SK-N-SH treated with all-trans-retinoic acid at 6 μM for 48 hours (cell line): Measurements from ENCODE around the gene ARMH4.
A peak's percentile ranks its signal among the peaks of the same experiment; 100 is the strongest.

Source experiments
- ATAC-seq: fragments of 200-7000 bp; cut with Tn5 transposase; 3 replicates; pipeline ENCODE4 v1.9.1; 2020; ENCODE audit warnings: mild to moderate bottlenecking, moderate library complexity
- ARNTL ChIP-seq: fragments of 450-650 bp; formaldehyde crosslinking; IDR thresholded peaks from 2 replicates; pipeline ENCODE4 v1.5.0; 2020; ENCODE audit warnings: low read depth, mild to moderate bottlenecking, moderate library complexity, borderline replicate concordance
- BACH2 ChIP-seq: fragments of 250-450 bp; sonication (Bioruptor Pico); IDR thresholded peaks from 2 replicates; pipeline ENCODE4 v1.9.0; 2021; ENCODE audit warnings: mild to moderate bottlenecking, borderline replicate concordance
- CSDC2 ChIP-seq: fragments of 250-450 bp; sonication (Bioruptor Pico); IDR thresholded peaks from 2 replicates; pipeline ENCODE4 v1.5.0; 2020; ENCODE audit warnings: mild to moderate bottlenecking, moderate library complexity
- ESRRG ChIP-seq: fragments of 250-450 bp; sonication (Bioruptor Pico); IDR thresholded peaks from 2 replicates; pipeline ENCODE4 v1.6.1; 2021; ENCODE audit warnings: mild to moderate bottlenecking
- GLIS3 ChIP-seq: fragments of 250-450 bp; sonication (Bioruptor Pico); IDR thresholded peaks from 2 replicates; pipeline ENCODE4 v1.5.0; 2020; ENCODE audit warnings: mild to moderate bottlenecking, moderate library complexity
- ISL1 ChIP-seq: fragments of 250-450 bp; sonication (Bioruptor Pico); IDR thresholded peaks from 2 replicates; pipeline ENCODE4 v2.1.2; 2022; ENCODE audit warnings: mild to moderate bottlenecking, moderate library complexity
- OSR1 ChIP-seq: fragments of 250-450 bp; sonication (Bioruptor Pico); IDR thresholded peaks from 2 replicates; pipeline ENCODE4 v1.8.0; 2022; ENCODE audit warnings: moderate library complexity, mild to moderate bottlenecking, inconsistent platforms
- PATZ1 ChIP-seq: fragments of 250-450 bp; sonication (Bioruptor Pico); IDR thresholded peaks from 2 replicates; pipeline ENCODE4 v1.8.0; 2020; ENCODE audit warnings: mild to moderate bottlenecking, moderate library complexity, borderline replicate concordance
- PPARA ChIP-seq: fragments of 250-450 bp; sonication (Bioruptor Pico); IDR thresholded peaks from 2 replicates; pipeline ENCODE4 v1.5.0; 2020; ENCODE audit warnings: mild to moderate bottlenecking, borderline replicate concordance
- SNAI2 ChIP-seq: fragments of 250-450 bp; sonication (Bioruptor Pico); IDR thresholded peaks from 2 replicates; pipeline ENCODE4 v1.5.0; 2020; ENCODE audit warnings: mild to moderate bottlenecking, moderate library complexity
- TCF4 ChIP-seq: fragments of 250-450 bp; sonication (Bioruptor Pico); IDR thresholded peaks from 2 replicates; pipeline ENCODE4 v1.8.0; 2021; ENCODE audit warnings: mild to moderate bottlenecking, moderate library complexity, borderline replicate concordance
- TOX ChIP-seq: fragments of 250-450 bp; sonication (Bioruptor Pico); IDR thresholded peaks from 2 replicates; pipeline ENCODE4 v1.8.0; 2021; ENCODE audit warnings: mild to moderate bottlenecking, moderate library complexity, borderline replicate concordance
- ZC3H10 ChIP-seq: fragments of 250-450 bp; sonication (Bioruptor Pico); IDR thresholded peaks from 2 replicates; pipeline ENCODE4 v1.5.1; 2021; ENCODE audit warnings: mild to moderate bottlenecking, moderate library complexity
- ZFP3 ChIP-seq: fragments of 250-450 bp; sonication (Bioruptor Pico); IDR thresholded peaks from 2 replicates; pipeline ENCODE4 v1.5.0; 2020; ENCODE audit warnings: mild to moderate bottlenecking, moderate library complexity
- ZFP30 ChIP-seq: fragments of 450-650 bp; formaldehyde crosslinking; IDR thresholded peaks from 2 replicates; pipeline ENCODE4 v1.5.0; 2022; ENCODE audit warnings: mild to moderate bottlenecking, moderate library complexity
- ZNF565 ChIP-seq: fragments of 450-650 bp; formaldehyde crosslinking; conservative IDR thresholded peaks from 2 replicates; pipeline ENCODE4 v1.5.0; 2020; ENCODE audit warnings: low read depth, mild to moderate bottlenecking, moderate library complexity
- ZNF70 ChIP-seq: fragments of 450-650 bp; formaldehyde crosslinking; IDR thresholded peaks from 2 replicates; pipeline ENCODE4 v1.5.0; 2020; ENCODE audit warnings: mild to moderate bottlenecking, moderate library complexity
- ZNF8 ChIP-seq: fragments of 450-650 bp; formaldehyde crosslinking; IDR thresholded peaks from 2 replicates; pipeline ENCODE4 v1.5.0; 2020; ENCODE audit warnings: mild to moderate bottlenecking, moderate library complexity
- TF ChIP-seq, protein P1 (sequence below): fragments of 250-450 bp; sonication (Bioruptor Pico); IDR thresholded peaks from 2 replicates; pipeline ENCODE4 v1.5.1; 2020; ENCODE audit warnings: low read depth, mild to moderate bottlenecking, moderate library complexity
- TF ChIP-seq, protein P2 (sequence below): fragments of 250-450 bp; sonication (Bioruptor Pico); IDR thresholded peaks from 2 replicates; pipeline ENCODE4 v1.5.1; 2021; ENCODE audit warnings: mild to moderate bottlenecking, moderate library complexity
- TF ChIP-seq, protein P3 (sequence below): fragments of 250-450 bp; sonication (Bioruptor Pico); IDR thresholded peaks from 2 replicates; pipeline ENCODE4 v1.5.0; 2020; ENCODE audit warnings: mild to moderate bottlenecking, moderate library complexity

Gene ARMH4

GRCh38 chr14:58152014-58152857 lies at the start of gene ARMH4:
Gene ARMH4 (minus strand): TSS chr14:58152213. CDS start chr14:58139358, 12,855 bp downstream.
- ATAC-seq: peak; percentile 95

GRCh38 chr14:58200846-58201245 lies 48.8 kb upstream of the ARMH4 start:
- no peak for ATAC-seq

More at GRCh38 chr14:58152014-58152857, at the start of gene ARMH4:
- TF ChIP-seq ZNF8 (no peak), SNAI2 (CRISPR knock-in tag) (no peak)

GRCh38 chr14:58200480-58200841 lies 48.4 kb upstream of the ARMH4 start:
- ATAC-seq: peak; percentile 21; the same call in 1 of the 3 replicates
- TF ChIP-seq, protein P1, sequence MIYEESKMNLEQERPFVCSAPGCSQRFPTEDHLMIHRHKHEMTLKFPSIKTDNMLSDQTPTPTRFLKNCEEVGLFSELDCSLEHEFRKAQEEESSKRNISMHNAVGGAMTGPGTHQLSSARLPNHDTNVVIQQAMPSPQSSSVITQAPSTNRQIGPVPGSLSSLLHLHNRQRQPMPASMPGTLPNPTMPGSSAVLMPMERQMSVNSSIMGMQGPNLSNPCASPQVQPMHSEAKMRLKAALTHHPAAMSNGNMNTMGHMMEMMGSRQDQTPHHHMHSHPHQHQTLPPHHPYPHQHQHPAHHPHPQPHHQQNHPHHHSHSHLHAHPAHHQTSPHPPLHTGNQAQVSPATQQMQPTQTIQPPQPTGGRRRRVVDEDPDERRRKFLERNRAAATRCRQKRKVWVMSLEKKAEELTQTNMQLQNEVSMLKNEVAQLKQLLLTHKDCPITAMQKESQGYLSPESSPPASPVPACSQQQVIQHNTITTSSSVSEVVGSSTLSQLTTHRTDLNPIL (CRISPR knock-in tag): no peak
- TF ChIP-seq ZFP30 (CRISPR knock-in tag): no peak
- TF ChIP-seq, protein P2, sequence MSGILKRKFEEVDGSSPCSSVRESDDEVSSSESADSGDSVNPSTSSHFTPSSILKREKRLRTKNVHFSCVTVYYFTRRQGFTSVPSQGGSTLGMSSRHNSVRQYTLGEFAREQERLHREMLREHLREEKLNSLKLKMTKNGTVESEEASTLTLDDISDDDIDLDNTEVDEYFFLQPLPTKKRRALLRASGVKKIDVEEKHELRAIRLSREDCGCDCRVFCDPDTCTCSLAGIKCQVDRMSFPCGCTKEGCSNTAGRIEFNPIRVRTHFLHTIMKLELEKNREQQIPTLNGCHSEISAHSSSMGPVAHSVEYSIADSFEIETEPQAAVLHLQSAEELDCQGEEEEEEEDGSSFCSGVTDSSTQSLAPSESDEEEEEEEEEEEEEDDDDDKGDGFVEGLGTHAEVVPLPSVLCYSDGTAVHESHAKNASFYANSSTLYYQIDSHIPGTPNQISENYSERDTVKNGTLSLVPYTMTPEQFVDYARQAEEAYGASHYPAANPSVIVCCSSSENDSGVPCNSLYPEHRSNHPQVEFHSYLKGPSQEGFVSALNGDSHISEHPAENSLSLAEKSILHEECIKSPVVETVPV: no peak
- no peak for TF ChIP-seq GLIS3 (CRISPR knock-in tag)
- TF ChIP-seq, protein P3, sequence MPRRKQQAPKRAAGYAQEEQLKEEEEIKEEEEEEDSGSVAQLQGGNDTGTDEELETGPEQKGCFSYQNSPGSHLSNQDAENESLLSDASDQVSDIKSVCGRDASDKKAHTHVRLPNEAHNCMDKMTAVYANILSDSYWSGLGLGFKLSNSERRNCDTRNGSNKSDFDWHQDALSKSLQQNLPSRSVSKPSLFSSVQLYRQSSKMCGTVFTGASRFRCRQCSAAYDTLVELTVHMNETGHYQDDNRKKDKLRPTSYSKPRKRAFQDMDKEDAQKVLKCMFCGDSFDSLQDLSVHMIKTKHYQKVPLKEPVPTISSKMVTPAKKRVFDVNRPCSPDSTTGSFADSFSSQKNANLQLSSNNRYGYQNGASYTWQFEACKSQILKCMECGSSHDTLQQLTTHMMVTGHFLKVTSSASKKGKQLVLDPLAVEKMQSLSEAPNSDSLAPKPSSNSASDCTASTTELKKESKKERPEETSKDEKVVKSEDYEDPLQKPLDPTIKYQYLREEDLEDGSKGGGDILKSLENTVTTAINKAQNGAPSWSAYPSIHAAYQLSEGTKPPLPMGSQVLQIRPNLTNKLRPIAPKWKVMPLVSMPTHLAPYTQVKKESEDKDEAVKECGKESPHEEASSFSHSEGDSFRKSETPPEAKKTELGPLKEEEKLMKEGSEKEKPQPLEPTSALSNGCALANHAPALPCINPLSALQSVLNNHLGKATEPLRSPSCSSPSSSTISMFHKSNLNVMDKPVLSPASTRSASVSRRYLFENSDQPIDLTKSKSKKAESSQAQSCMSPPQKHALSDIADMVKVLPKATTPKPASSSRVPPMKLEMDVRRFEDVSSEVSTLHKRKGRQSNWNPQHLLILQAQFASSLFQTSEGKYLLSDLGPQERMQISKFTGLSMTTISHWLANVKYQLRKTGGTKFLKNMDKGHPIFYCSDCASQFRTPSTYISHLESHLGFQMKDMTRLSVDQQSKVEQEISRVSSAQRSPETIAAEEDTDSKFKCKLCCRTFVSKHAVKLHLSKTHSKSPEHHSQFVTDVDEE: no peak
- no peak for TF ChIP-seq ARNTL
- no peak for TF ChIP-seq ZNF565 (CRISPR knock-in tag)
- TF ChIP-seq OSR1: no peak
- TF ChIP-seq ZNF70 (CRISPR knock-in tag): no peak
- no peak for TF ChIP-seq TOX (CRISPR knock-in tag)
- TF ChIP-seq CSDC2: no peak
- TF ChIP-seq ESRRG: no peak
- TF ChIP-seq ZNF8: no peak
- no peak for TF ChIP-seq ZFP3
- no peak for TF ChIP-seq PPARA
- no peak for TF ChIP-seq TCF4 (CRISPR knock-in tag)
- TF ChIP-seq BACH2 (CRISPR knock-in tag): no peak
- TF ChIP-seq, all 23 proteins: peak for 0

More at GRCh38 chr14:58200846-58201245, 48.8 kb upstream of the ARMH4 start:
- TF ChIP-seq PPARA: no peak
- TF ChIP-seq ZFP3: no peak
- TF ChIP-seq ZNF565 (CRISPR knock-in tag): no peak
- no peak for TF ChIP-seq TOX (CRISPR knock-in tag)
- TF ChIP-seq, protein P1 (CRISPR knock-in tag): no peak

GRCh38 chr14:58199726-58200479 lies 47.9 kb upstream of the ARMH4 start, which contains the start of gene ACTR10:
Gene ACTR10 (plus strand): TSS chr14:58200149. CDS start chr14:58200218, 69 bp downstream.
- ATAC-seq: peak; percentile 95
- TF ChIP-seq, protein P1 (CRISPR knock-in tag): no peak
- no peak for TF ChIP-seq TCF4 (CRISPR knock-in tag)
- no peak for TF ChIP-seq ZC3H10 (CRISPR knock-in tag)
- no peak for TF ChIP-seq ZFP3
- TF ChIP-seq ARNTL: no peak
- TF ChIP-seq BACH2 (CRISPR knock-in tag): no peak
- no peak for TF ChIP-seq ISL1 (CRISPR knock-in tag)
- TF ChIP-seq PATZ1: no peak
- TF ChIP-seq, protein P2: no peak
- TF ChIP-seq CSDC2: no peak
- no peak for TF ChIP-seq ZNF565 (CRISPR knock-in tag)
- TF ChIP-seq ZNF8: no peak
- TF ChIP-seq OSR1: no peak
- TF ChIP-seq GLIS3 (CRISPR knock-in tag): no peak
